ENCODE results near the gene TGM6. TPM values are rescaled to one million over a fixed set of nuclear protein-coding genes. Genes with fewer than 3 reads are reported as not detected.

TGM6 gene
- total and polyA plus RNA-seq, 12 donors: not detected

DNA sequence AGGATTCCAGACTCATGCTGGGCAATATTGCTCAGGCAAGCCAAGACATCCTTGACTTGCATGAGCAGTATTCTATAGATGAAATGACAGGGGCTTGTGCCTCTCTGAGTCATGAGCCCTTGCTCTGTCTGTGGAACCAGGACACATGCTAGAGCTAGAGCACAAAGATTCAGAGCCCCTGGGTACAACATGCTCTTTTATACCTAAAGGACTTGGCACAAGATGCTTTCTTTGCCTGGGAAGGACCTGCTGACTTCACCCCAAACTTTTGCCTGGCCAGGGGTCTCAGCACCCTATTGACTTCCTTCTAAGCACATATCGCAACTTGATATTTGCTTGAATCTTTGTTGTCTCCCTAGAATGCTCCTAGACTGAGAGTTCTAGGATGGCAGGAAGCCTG, 27.4 kb downstream of the TGM6 start:
- 86 to 92% methylated on average over 1 of the region's 1 CpG for WGBS, 2 donors
- Histone ChIP-seq H3K36me3 (no peaks in the 10 kb centered on the region), H3K27ac (no peak overlapping the region), H3K4me3 (no peak overlapping the region), H3K27me3 (peaks cover 0 to 34% (median 15%) of the 10 kb centered on the region in 7 donors), H3K9me3 (peaks cover 0 to 30% (median 0%) of the 10 kb centered on the region in 11 donors), H3K4me1 (no peaks in the 10 kb centered on the region)
- TF ChIP-seq CTCF (IDR thresholded peaks at IDR 0.05): no peak
- DNase-seq (no peak), ATAC-seq (no peak)
- intact Hi-C loops (cut with DNase I): no loop called here

DNA sequence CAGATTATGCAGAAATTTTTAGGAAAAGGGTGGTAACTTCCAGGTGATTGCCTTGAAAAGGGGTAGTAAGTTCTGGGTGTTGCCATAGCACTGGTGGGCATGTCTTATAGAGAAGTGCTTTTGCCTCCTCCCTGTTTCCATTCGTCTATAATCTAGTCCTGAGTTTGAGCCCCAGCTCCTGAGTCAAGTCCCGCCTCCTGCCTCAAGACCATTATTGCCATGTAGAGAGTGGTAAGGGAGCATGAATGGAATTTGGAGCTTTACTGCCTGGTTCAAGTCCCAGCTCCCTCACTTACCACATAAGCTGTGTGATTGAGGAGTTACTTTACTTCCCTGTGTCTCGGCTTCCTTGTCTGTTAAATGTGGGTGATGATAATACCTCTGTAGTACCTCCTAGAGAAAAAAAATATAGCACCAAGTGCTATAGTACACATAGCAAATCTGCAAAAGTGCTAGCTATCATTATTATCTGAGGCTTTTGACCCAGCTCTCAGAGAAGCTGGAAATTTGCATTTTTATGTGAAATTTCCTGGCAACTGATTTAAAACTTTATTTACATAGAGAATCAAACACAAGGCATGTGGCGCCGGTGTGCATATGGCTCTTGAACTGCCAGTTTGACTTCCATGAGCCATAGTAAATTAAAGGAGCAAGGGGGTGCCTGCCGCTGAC, 36.0 kb downstream of the TGM6 start:
- TF ChIP-seq CTCF (IDR thresholded peaks at IDR 0.05): no peak
- intact Hi-C loops (cut with DNase I): no loop called here
- Histone ChIP-seq H3K4me1 (no peaks in the 10 kb centered on the region), H3K36me3 (no peaks in the 10 kb centered on the region), H3K27me3 (peaks cover 0 to 26% (median 10%) of the 10 kb centered on the region in 7 donors), H3K9me3 (peaks cover 0 to under 1% (median 0%) of the 10 kb centered on the region in 11 donors), H3K4me3 (no peak overlapping the region), H3K27ac (no peak overlapping the region)
- no peak for DNase-seq
- no peak for ATAC-seq
- WGBS, 2 donors: 72 to 80% methylated on average over 6 of the region's 6 CpGs

DNA sequence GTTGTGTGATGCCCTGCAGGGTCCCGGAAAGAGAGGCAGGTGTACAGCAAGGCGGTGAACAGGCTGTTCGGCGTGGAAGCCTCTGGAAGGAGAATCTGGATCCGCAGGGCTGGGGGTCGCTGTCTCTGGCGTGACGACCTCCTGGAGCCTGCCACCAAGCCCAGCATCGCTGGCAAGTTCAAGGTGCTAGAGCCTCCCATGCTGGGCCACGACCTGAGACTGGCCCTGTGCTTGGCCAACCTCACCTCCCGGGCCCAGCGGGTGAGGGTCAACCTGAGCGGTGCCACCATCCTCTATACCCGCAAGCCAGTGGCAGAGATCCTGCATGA, 36.5 kb downstream of the TGM6 start:
- 85 to 86% methylated on average over 14 of the region's 14 CpGs for WGBS, 2 donors
- Histone ChIP-seq H3K9me3 (no peaks in the 10 kb centered on the region), H3K27ac (no peak overlapping the region), H3K4me3 (no peak overlapping the region), H3K36me3 (no peaks in the 10 kb centered on the region), H3K4me1 (no peaks in the 10 kb centered on the region), H3K27me3 (peaks cover 0 to 27% (median 5%) of the 10 kb centered on the region in 7 donors)
- TF ChIP-seq CTCF (IDR thresholded peaks at IDR 0.05): no peak
- intact Hi-C loops (cut with DNase I): no loop called here
- ATAC-seq (no peak), DNase-seq (no peak)

GRCh38 chr20:2418388-2418787, 37.7 kb downstream of the TGM6 start:
- WGBS, 2 donors: 39 to 43% methylated on average over 2 of the region's 2 CpGs
- no peak for TF ChIP-seq CTCF (IDR thresholded peaks at IDR 0.05)

More at GRCh38 chr20:2418388-2418787, 37.7 kb downstream of the TGM6 start:
- ATAC-seq (no peak), DNase-seq (no peak)
- intact Hi-C loops (cut with DNase I): no loop called here
- H3K9me3 ChIP-seq: no peaks in the 10 kb centered on the region
- H3K4me1 ChIP-seq: no peaks in the 10 kb centered on the region
- no peak overlapping the region for H3K4me3 ChIP-seq
- H3K36me3 ChIP-seq: no peaks in the 10 kb centered on the region
- H3K27ac ChIP-seq: no peak overlapping the region
- peaks cover 0 to 28% (median 5%) of the 10 kb centered on the region in 7 donors for H3K27me3 ChIP-seq

Measured in heart right ventricle (tissue), 16 donors.